ENCODE data around the gene PPFIA2. TPM values are rescaled to one million over a fixed set of nuclear protein-coding genes. Genes with fewer than 3 reads are reported as not detected.

The PPFIA2 gene
- total RNA-seq, 1 experiment from 2014 or later: not detected

DNA sequence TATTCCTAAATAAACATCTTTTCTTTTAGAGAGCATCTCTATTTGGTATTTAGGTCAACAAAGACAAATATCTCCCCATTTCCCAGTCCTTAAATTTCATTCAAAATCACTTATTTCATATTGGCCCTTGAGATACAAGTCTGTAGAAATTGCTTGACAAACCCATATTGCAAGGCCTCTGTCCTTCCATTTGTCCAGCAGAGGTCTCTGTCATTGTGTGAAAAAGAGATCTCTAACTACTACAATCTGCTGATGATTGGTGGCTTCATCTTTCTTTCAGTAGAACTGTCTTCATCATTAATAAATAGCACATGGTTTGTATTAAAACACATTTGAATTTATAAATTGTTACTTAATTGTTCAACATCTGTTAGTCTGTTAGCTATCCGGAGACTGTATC lies 428.7 kb downstream of the PPFIA2 start:
- H2AFZ ChIP-seq: no peak overlapping the region
- H3K27ac ChIP-seq: no peak overlapping the region
- TF ChIP-seq EZH2 (IDR thresholded peaks at IDR 0.05; ENCODE audit: low read depth): no peak
- TF ChIP-seq, protein P1, sequence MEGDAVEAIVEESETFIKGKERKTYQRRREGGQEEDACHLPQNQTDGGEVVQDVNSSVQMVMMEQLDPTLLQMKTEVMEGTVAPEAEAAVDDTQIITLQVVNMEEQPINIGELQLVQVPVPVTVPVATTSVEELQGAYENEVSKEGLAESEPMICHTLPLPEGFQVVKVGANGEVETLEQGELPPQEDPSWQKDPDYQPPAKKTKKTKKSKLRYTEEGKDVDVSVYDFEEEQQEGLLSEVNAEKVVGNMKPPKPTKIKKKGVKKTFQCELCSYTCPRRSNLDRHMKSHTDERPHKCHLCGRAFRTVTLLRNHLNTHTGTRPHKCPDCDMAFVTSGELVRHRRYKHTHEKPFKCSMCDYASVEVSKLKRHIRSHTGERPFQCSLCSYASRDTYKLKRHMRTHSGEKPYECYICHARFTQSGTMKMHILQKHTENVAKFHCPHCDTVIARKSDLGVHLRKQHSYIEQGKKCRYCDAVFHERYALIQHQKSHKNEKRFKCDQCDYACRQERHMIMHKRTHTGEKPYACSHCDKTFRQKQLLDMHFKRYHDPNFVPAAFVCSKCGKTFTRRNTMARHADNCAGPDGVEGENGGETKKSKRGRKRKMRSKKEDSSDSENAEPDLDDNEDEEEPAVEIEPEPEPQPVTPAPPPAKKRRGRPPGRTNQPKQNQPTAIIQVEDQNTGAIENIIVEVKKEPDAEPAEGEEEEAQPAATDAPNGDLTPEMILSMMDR (conservative IDR thresholded peaks at IDR 0.05): no peak
- H3K4me3 ChIP-seq: no peak overlapping the region
- no peak for DNase-seq
- no TSS peak for BruUV-seq (replicated peaks)
- H3F3A ChIP-seq (ENCODE audit: insufficient read depth, low read depth): no peaks in the 10 kb centered on the region
- intact Hi-C loops (cut with micrococcal nuclease; ENCODE audit: unreplicated experiment): no loop called here
- H3K79me2 ChIP-seq (ENCODE audit: low read depth): no peaks in the 10 kb centered on the region
- H3K4me2 ChIP-seq: no peak overlapping the region
- ChIA-PET POLR2A (ENCODE audit: unreplicated experiment) (no interaction called here), CTCF (no interaction called here)
- no peaks in the 10 kb centered on the region for H3K9me2 ChIP-seq (ENCODE audit: insufficient read depth)
- no peaks in the 10 kb centered on the region for H3K36me3 ChIP-seq (ENCODE audit: low read depth)
- no peaks in the 10 kb centered on the region for H3K9me3 ChIP-seq (ENCODE audit: insufficient read depth, low read depth)
- no peaks in the 10 kb centered on the region for H4K20me1 ChIP-seq (ENCODE audit: insufficient read depth)
- H3K4me1 ChIP-seq (replicated peaks; ENCODE audit: insufficient read depth): no peaks in the 10 kb centered on the region
- no peaks in the 10 kb centered on the region for H3K27me3 ChIP-seq (ENCODE audit: insufficient read depth, low read depth)

DNA sequence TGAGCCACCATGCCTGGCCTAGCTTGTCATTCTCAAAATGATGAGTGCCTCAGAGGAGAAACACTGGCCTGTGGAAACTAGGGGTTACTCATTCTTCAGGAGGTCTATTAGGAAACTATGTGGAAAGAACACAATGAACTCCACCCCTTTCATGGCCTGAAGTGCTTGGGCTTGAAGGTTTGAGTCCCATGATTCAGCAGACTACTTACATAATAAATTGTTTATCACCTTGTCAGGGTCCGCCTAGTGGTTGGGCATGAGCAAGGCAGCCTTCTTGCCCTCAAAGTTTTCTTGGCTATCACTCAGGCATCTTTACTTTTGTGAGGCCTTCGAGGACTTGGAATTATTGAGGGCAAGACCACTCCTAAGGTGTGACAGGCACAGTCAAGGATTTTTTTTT lies 430.1 kb downstream of the PPFIA2 start:
- no peak for TF ChIP-seq EZH2 (IDR thresholded peaks at IDR 0.05; ENCODE audit: low read depth)
- TF ChIP-seq, protein P1 (conservative IDR thresholded peaks at IDR 0.05): peak; percentile 59
- intact Hi-C loops (cut with micrococcal nuclease; ENCODE audit: unreplicated experiment): no loop called here
- Histone ChIP-seq H3F3A (ENCODE audit: insufficient read depth, low read depth) (no peaks in the 10 kb centered on the region), H3K4me1 (replicated peaks; ENCODE audit: insufficient read depth) (no peaks in the 10 kb centered on the region), H3K79me2 (ENCODE audit: low read depth) (no peaks in the 10 kb centered on the region), H2AFZ (no peak overlapping the region), H3K27me3 (ENCODE audit: insufficient read depth, low read depth) (no peaks in the 10 kb centered on the region), H3K36me3 (ENCODE audit: low read depth) (no peaks in the 10 kb centered on the region), H3K9me3 (ENCODE audit: insufficient read depth, low read depth) (no peaks in the 10 kb centered on the region), H3K4me3 (no peak overlapping the region), H3K27ac (no peak overlapping the region), H4K20me1 (ENCODE audit: insufficient read depth) (no peaks in the 10 kb centered on the region), H3K9me2 (ENCODE audit: insufficient read depth) (no peaks in the 10 kb centered on the region), H3K4me2 (no peak overlapping the region)
- ChIA-PET POLR2A (ENCODE audit: unreplicated experiment) (no interaction called here), CTCF (no interaction called here)
- no peak for DNase-seq
- BruUV-seq (replicated peaks): no TSS peak

DNA sequence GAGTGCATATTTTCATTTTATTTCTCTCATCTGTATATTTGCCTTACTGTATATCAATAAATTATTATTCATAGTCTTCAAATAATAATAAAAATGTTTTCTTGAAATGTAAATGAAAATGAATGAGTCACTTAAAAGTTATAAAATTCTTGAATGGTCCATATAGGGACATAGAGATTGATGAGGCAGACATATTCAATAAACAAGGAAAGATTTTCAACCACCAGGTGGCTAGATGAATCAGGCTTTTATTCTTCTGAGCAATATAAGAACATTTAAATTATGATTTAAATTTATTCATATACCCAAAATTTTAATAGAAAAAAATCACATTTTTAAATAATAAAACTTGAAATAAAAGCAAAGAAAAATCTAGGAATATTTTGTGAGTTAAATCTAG lies 431.7 kb downstream of the PPFIA2 start:
- CTCF ChIA-PET: no interaction called here
- H3K36me3 ChIP-seq (ENCODE audit: low read depth): no peaks in the 10 kb centered on the region
- H2AFZ ChIP-seq: no peak overlapping the region
- no peak overlapping the region for H3K27ac ChIP-seq
- intact Hi-C loops (cut with micrococcal nuclease; ENCODE audit: unreplicated experiment): no loop called here
- no peaks in the 10 kb centered on the region for H3K9me3 ChIP-seq (ENCODE audit: insufficient read depth, low read depth)
- no peak for DNase-seq
- no peaks in the 10 kb centered on the region for H4K20me1 ChIP-seq (ENCODE audit: insufficient read depth)
- POLR2A ChIA-PET (ENCODE audit: unreplicated experiment): no interaction called here
- no peaks in the 10 kb centered on the region for H3K79me2 ChIP-seq (ENCODE audit: low read depth)
- H3K9me2 ChIP-seq (ENCODE audit: insufficient read depth): no peaks in the 10 kb centered on the region
- TF ChIP-seq EZH2 (IDR thresholded peaks at IDR 0.05; ENCODE audit: low read depth): no peak
- TF ChIP-seq, protein P1 (conservative IDR thresholded peaks at IDR 0.05): no peak
- no peaks in the 10 kb centered on the region for H3K4me1 ChIP-seq (replicated peaks; ENCODE audit: insufficient read depth)
- H3K4me3 ChIP-seq: no peak overlapping the region
- no peaks in the 10 kb centered on the region for H3K27me3 ChIP-seq (ENCODE audit: insufficient read depth, low read depth)
- no peaks in the 10 kb centered on the region for H3F3A ChIP-seq (ENCODE audit: insufficient read depth, low read depth)
- BruUV-seq (replicated peaks): no TSS peak
- H3K4me2 ChIP-seq: no peak overlapping the region

Measured in PC-9 (cell line).